GM12872 (cell line): ENCODE results near the gene POLG2.

Source experiments
- TF ChIP-seq, protein P1 (sequence below): IDR thresholded peaks from 3 replicates; pipeline ENCODE4 v1.5.1; 2011; ENCODE audit warnings: low read depth, mild to moderate bottlenecking, low read length, moderate library complexity; ENCODE audit not compliant: insufficient read depth

The POLG2 gene

GRCh38 chr17:64459284-64459747 lies 37.5 kb downstream of the POLG2 start:
- TF ChIP-seq, protein P1, sequence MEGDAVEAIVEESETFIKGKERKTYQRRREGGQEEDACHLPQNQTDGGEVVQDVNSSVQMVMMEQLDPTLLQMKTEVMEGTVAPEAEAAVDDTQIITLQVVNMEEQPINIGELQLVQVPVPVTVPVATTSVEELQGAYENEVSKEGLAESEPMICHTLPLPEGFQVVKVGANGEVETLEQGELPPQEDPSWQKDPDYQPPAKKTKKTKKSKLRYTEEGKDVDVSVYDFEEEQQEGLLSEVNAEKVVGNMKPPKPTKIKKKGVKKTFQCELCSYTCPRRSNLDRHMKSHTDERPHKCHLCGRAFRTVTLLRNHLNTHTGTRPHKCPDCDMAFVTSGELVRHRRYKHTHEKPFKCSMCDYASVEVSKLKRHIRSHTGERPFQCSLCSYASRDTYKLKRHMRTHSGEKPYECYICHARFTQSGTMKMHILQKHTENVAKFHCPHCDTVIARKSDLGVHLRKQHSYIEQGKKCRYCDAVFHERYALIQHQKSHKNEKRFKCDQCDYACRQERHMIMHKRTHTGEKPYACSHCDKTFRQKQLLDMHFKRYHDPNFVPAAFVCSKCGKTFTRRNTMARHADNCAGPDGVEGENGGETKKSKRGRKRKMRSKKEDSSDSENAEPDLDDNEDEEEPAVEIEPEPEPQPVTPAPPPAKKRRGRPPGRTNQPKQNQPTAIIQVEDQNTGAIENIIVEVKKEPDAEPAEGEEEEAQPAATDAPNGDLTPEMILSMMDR, result no peak

- TF ChIP-seq, protein P1, result no peak
These were observed 38.1 kb downstream of the POLG2 start for GRCh38 chr17:64458756-64459155.

- TF ChIP-seq, protein P1, result no peak
These were observed 39.7 kb downstream of the POLG2 start for GRCh38 chr17:64457156-64457555.

DNA sequence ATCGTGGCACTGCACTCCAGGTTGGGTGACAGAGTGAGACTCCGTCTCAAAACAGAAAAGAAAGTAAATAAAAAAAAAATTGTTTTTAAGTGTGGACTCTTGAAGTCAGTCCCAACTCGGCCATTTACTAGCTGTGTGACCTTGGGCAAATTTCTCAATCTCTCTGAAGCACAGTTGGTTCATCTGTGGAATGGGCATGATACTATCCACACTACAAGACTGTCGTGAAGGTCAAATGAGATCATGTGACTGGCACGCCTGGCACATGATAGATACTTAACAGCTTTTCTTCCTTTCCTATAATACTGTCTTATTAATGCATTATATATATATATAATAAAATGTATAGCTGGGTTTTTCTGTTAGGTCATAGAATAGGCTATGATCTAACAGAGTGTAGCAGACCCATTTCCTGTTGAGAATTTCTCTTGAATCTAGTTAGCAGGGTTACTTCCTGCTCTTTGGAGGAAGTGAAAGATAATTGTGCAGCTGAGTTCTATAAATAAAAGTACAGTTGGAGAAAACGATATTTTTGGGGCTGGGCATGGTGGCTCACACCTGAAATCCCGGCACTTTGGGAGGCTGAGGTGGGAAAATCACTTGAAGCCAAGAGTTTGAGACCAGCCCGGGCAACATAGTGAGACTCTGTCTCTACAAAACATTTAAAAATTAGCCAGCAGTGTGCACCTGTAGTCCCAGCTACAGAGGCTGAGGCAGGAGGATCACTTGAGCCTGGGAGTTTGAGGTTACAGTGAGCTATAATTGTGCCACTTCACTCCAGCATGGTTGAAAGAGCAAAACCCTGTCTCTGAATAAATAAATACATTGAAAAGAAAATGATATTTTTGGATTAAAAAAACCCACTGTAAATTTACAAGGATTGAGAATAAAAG lies 40.6 kb downstream of the POLG2 start:
- TF ChIP-seq, protein P1, result no peak

DNA sequence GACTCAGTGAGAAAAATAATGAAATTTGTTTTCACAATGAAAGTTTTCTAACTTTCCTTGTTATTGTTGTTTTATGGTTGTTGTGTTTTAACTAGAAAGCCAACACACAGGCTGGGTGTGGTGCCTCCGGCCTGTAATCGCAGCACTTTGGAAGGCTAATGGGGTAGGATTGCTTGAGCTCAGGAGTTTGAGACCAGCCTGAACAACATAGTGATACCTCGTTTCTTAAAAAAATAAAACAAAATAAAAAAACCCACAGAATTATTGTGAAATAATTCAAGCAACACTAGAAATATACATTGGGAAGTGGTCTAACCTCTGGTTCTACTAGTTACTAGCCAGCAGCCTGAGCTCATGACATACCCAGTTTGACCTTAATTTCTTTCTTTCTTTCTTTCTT lies 47.3 kb downstream of the POLG2 start:
- TF ChIP-seq, protein P1, result no peak

GRCh38 chr17:64448665-64449512 lies 48.0 kb downstream of the POLG2 start, which contains the start of gene MILR1:
Gene MILR1, plus strand, starts transcription at chr17:64449115. Its CDS starts 54 bp downstream, at chr17:64449169.
- TF ChIP-seq, protein P1, result no peak

DNA sequence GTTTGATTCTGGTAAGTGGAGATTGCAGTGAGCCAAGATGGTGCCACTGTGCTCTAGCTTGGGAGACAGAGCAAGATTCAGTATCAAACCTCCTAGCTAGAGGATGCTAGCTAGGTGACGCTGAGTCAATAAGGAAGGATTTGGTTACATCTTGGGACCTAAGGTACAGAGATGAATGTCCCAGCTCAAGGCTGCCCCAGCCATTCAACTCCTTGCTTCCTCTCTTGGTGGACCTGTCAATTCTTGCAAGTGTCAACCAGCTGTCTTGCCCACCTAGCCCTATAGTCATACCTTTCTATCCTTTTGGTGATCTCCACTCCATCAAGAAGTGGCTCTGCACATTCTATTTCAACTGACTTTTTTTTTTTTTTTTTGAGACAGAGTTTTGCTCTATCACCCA lies 49.3 kb downstream of the POLG2 start:
- TF ChIP-seq, protein P1, result no peak
